CD4-positive, alpha-beta T cell treated with Interleukin-17A for 1 hour (primary cell): Measurements from ENCODE around the gene FCSK.

Experiments used
- DNase-seq: peaks from one replicate; pipeline ENCODE4 v3.0.0-alpha.2; 2020

Gene FCSK

GRCh38 chr16:70526403-70526802 is 72.0 kb downstream of the FCSK start:
- no peak for DNase-seq

GRCh38 chr16:70527315-70527996 is 73.1 kb downstream of the FCSK start:
- no peak for DNase-seq

GRCh38 chr16:70529051-70529777 is 74.8 kb downstream of the FCSK start:
- peak; percentile 57 for DNase-seq
